Muscle of leg (tissue), 11 donors: Measurements from ENCODE around the gene CLIC6. TPM values are rescaled to one million over a fixed set of nuclear protein-coding genes. Genes with fewer than 3 reads are reported as not detected.

Experiments
- DNase-seq: peaks from one replicate; pipeline ENCODE4 v3.0.0; 2013
- H3K27ac ChIP-seq: one replicate; pipeline ENCODE4 v1.5.1; 2013; ENCODE audit warnings: mild to moderate bottlenecking, low read length, control low read depth
- H3K27me3 ChIP-seq: one replicate; pipeline ENCODE4 v1.6.1; 2013; ENCODE audit warnings: low read length; ENCODE audit not compliant: control insufficient read depth, insufficient read depth
- H3K36me3 ChIP-seq: one replicate; pipeline ENCODE4 v1.6.1; 2013; ENCODE audit warnings: low read length; ENCODE audit not compliant: control insufficient read depth, insufficient read depth
- H3K4me1 ChIP-seq: one replicate; pipeline ENCODE4 v1.6.1; 2013; ENCODE audit warnings: low read length; ENCODE audit not compliant: control insufficient read depth, insufficient read depth
- H3K4me3 ChIP-seq: one replicate; pipeline ENCODE4 v1.5.1; 2013; ENCODE audit warnings: low read length, control low read depth
- H3K9me3 ChIP-seq: replicated peaks from 2 replicates; pipeline ENCODE4 v1.6.1; 2013; ENCODE audit warnings: low read depth, low read length; ENCODE audit not compliant: control insufficient read depth
- WGBS: methylation state at CpG from one replicate; pipeline ENCODE4 v1.1.5; 2013; ENCODE audit warnings: missing lambda C conversion rate; ENCODE audit not compliant: insufficient coverage; 5-methylcytosine and 5-hydroxymethylcytosine counted together
- polyA plus RNA-seq, 8 donors: library from polyadenylated mRNA; unstranded; fragments of 120-200 nt; gene quantifications; one replicate each; pipeline versions ENCODE4 v1.2.1 to v1.2.3, GENCODE V29; 2013; ENCODE audit warnings: inconsistent platforms in 1 of 8, low replicate concordance in 1 of 8; ENCODE audit not compliant: insufficient read length in 8 of 8, insufficient read depth in 1 of 8
- total RNA-seq: library from RNA; stranded (reverse); fragments of 120-200 nt; gene quantifications from one replicate; pipeline ENCODE4 v1.2.4, GENCODE V29; 2013

CLIC6 gene
- total and polyA plus RNA-seq, 9 donors = 0.04 to 1.8 (median 0.05) TPM; not detected in 2

DNA sequence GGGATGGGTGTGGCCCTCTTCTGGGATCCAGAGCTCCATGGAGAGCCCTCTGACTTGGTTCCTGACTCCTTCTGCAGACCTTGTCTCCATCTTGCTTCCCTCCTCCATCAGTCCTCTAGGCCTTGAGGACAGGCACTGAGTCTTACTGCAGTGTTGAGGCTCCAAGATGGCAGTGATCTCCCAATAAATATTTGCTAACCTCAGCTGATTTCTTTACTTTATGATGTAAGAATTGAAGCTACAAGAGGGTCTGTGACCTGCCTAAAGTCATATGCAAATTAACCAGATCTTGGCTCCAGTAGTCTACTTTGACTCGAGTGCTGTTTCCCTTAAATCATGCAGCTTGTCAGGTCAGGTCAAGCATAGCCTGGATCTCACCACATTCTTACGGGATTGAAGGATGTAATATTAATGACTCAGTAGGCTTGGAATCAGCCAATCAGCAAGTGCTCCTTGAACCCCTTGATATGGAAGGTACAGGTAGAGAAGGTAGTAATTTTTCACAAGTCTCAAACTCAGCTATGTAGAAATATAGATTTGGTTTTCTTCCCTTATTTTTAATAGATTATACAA, 93.0 kb downstream of the CLIC6 start:
- Histone ChIP-seq H3K27me3 (no peaks in the 10 kb centered on the region), H3K27ac (no peak overlapping the region), H3K9me3 (peaks cover 2% of the 10 kb centered on the region), H3K4me1 (no peaks in the 10 kb centered on the region), H3K4me3 (no peak overlapping the region), H3K36me3 (no peaks in the 10 kb centered on the region)
- no peak for DNase-seq
- WGBS = 80% methylated on average over 1 of the region's 2 CpGs

DNA sequence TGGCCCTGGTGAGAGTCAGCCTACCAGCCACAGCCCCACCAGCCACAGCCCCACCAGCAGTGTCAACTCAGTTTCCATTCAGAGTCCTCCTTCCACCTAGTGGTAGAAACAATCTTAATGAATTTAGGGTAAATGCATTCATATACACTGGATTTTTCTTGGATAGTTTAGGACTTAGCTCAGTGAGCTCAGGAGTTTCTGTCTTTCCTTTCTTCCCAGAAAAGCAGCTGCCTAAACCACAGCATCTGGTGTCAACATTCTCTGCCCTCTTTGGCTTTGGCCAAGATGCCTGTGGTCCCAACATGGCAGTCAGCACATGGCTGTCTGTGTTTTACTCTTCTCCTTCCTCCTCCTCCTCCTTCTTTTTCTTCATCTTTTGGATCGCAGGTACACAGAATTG, 94.0 kb downstream of the CLIC6 start:
- H3K36me3 ChIP-seq = no peaks in the 10 kb centered on the region
- no peaks in the 10 kb centered on the region for H3K4me1 ChIP-seq
- peaks cover 2% of the 10 kb centered on the region for H3K9me3 ChIP-seq
- WGBS = no CpG with 5 or more reads among the region's 1 CpG
- H3K4me3 ChIP-seq = no peak overlapping the region
- H3K27me3 ChIP-seq = no peaks in the 10 kb centered on the region
- no peak overlapping the region for H3K27ac ChIP-seq
- DNase-seq = no peak

DNA sequence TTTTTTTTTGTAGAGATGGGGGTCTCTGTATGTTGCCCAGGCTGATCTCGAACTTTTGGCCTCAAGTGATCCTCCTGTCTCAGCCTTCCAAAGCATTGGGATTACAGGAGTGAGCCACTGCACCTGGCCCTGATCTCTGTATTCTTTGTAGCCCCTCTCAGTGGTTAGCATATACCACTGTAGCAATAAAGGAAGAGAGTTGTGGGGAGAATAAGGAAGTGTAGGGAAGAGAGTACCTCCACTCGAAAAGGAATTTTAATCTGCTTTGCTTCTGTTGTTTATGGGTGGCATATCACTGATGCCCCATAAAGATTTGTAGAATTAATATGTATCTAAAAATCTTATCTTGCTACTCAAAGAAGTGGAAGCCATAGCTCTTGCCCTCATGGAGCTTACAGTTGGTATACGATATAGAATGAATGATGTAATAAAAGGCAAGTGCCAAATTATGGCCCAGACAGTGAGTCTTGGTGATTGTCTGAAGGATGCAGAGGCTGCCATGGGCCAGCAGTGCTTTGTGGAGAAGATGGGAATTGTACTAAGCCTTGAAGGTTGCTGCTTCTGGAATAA, 96.0 kb downstream of the CLIC6 start:
- Histone ChIP-seq H3K27ac (no peak overlapping the region), H3K4me1 (no peaks in the 10 kb centered on the region), H3K9me3 (peaks cover 2% of the 10 kb centered on the region), H3K36me3 (no peaks in the 10 kb centered on the region), H3K4me3 (no peak overlapping the region), H3K27me3 (no peaks in the 10 kb centered on the region)
- no peak for DNase-seq
- WGBS = 78% methylated on average over 1 of the region's 3 CpGs

- no peaks in the 10 kb centered on the region for H3K36me3 ChIP-seq
- H3K4me1 ChIP-seq = no peaks in the 10 kb centered on the region
- no peak for DNase-seq
- H3K27ac ChIP-seq = no peak overlapping the region
- WGBS = 100% methylated on average over 2 of the region's 4 CpGs
- no peaks in the 10 kb centered on the region for H3K27me3 ChIP-seq
- H3K4me3 ChIP-seq = no peak overlapping the region
- peaks cover 2% of the 10 kb centered on the region for H3K9me3 ChIP-seq
Measured at GRCh38 chr21:34765619-34766018, 96.8 kb downstream of the CLIC6 start.

- no CpG with 5 or more reads among the region's 3 CpGs for WGBS
Measured at GRCh38 chr21:34766862-34767261, 98.1 kb downstream of the CLIC6 start.

More at GRCh38 chr21:34766862-34767261, 98.1 kb downstream of the CLIC6 start:
- H3K27me3 ChIP-seq = no peaks in the 10 kb centered on the region
- no peak for DNase-seq
- peaks cover 2% of the 10 kb centered on the region for H3K9me3 ChIP-seq
- no peak overlapping the region for H3K4me3 ChIP-seq
- H3K36me3 ChIP-seq = no peaks in the 10 kb centered on the region
- H3K4me1 ChIP-seq = no peaks in the 10 kb centered on the region
- H3K27ac ChIP-seq = no peak overlapping the region

Other genes starting within 250 kb of the CLIC6 start
- not detected for gene SMIM34, start 245.0 kb upstream of the CLIC6 start, total RNA-seq
- gene SMIM34, start 245.0 kb upstream of the CLIC6 start, polyA plus RNA-seq = under 1 TPM in 4 of 8 donors, not detected in 4; 0.19 to 0.39 (median 0.24) TPM
- gene KCNE1, start 156.8 kb upstream of the CLIC6 start, total RNA-seq = 0.31 TPM
- gene KCNE1, start 156.8 kb upstream of the CLIC6 start, polyA plus RNA-seq = 1 to 10 TPM in 2 of 8 donors, under 1 TPM in 6; 0.21 to 1.4 (median 0.69) TPM
- gene RCAN1, start 53.9 kb upstream of the CLIC6 start, total RNA-seq = 22.0 TPM
- gene RCAN1, start 53.9 kb upstream of the CLIC6 start, polyA plus RNA-seq = 10 to 100 TPM; 27.4 to 62.7 (median 32.6) TPM